Rectal smooth muscle tissue (tissue), 1 donor: ENCODE data around the gene CBLL2.

Experiments used
- H3K27ac ChIP-seq: one replicate; pipeline ENCODE4 v1.7.0; 2013; ENCODE audit warnings: low read depth, low read length, inconsistent platforms
- H3K27me3 ChIP-seq: one replicate; pipeline ENCODE4 v1.7.0; 2013; ENCODE audit warnings: low read length; ENCODE audit not compliant: control insufficient read depth, insufficient read depth
- H3K36me3 ChIP-seq: one replicate; pipeline ENCODE4 v1.7.0; 2013; ENCODE audit warnings: low read length; ENCODE audit not compliant: control insufficient read depth, insufficient read depth
- H3K4me1 ChIP-seq: one replicate; pipeline ENCODE4 v1.7.0; 2013; ENCODE audit warnings: low read length; ENCODE audit not compliant: control insufficient read depth, insufficient read depth
- H3K4me3 ChIP-seq: one replicate; pipeline ENCODE4 v1.7.0; 2013; ENCODE audit warnings: low read length
- H3K9ac ChIP-seq: one replicate; pipeline ENCODE4 v1.7.0; 2013; ENCODE audit warnings: low read length

CBLL2 gene

GRCh38 chrX:22300130-22300529, 27.4 kb downstream of the CBLL2 start:
- no peak overlapping the region for H3K9ac ChIP-seq
- H3K27me3 ChIP-seq = no peaks in the 10 kb centered on the region
- H3K4me1 ChIP-seq = no peaks in the 10 kb centered on the region
- H3K4me3 ChIP-seq = no peak overlapping the region
- no peaks in the 10 kb centered on the region for H3K36me3 ChIP-seq
- H3K27ac ChIP-seq = no peak overlapping the region

DNA sequence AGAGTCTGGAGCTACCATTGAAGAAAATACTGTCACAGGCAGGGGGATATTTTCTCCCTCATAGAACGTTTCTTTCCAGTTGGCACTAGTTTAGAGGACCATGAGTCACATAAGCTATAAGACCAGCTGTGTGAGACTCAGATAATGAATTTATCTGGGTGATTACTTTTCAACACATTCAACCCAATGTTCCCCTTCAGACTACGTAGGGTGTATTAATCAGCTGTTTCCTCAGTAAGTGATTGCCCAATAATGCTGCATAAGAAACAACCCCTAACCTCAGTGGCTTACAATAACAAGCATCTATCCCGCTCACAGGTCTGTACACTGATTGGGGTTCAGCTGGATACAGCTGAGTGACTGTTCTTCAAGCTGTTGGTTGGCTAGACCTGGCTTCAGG, 38.1 kb downstream of the CBLL2 start:
- H3K9ac ChIP-seq = no peak overlapping the region
- H3K4me3 ChIP-seq = no peak overlapping the region
- no peaks in the 10 kb centered on the region for H3K27me3 ChIP-seq
- no peaks in the 10 kb centered on the region for H3K36me3 ChIP-seq
- H3K27ac ChIP-seq = no peak overlapping the region
- no peaks in the 10 kb centered on the region for H3K4me1 ChIP-seq

GRCh38 chrX:22313766-22314165, 41.1 kb downstream of the CBLL2 start:
- Histone ChIP-seq H3K4me3 (no peak overlapping the region), H3K27me3 (no peaks in the 10 kb centered on the region), H3K36me3 (no peaks in the 10 kb centered on the region), H3K9ac (no peak overlapping the region), H3K4me1 (no peaks in the 10 kb centered on the region), H3K27ac (no peak overlapping the region)

DNA sequence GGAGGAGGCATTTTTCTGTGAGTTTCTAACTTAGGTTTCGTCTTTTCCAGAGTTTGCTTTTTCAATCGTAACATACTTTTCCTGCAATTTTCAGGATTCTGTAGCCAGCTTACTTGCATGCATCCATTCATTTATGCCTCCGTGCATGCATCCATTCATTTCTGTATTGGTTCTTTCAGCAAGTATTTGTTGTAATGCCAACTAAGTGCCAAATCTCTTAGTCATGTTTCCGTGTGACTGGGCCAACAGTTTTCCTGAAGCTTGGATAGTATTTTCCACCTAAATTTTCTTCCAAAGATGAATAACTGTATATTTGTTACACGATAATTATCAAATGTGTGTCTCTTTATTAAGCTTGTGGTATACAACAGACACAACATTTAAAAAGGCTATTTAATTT, 41.5 kb downstream of the CBLL2 start:
- Histone ChIP-seq H3K36me3 (no peaks in the 10 kb centered on the region), H3K27me3 (no peaks in the 10 kb centered on the region), H3K4me3 (no peak overlapping the region), H3K4me1 (no peaks in the 10 kb centered on the region), H3K27ac (no peak overlapping the region), H3K9ac (no peak overlapping the region)

DNA sequence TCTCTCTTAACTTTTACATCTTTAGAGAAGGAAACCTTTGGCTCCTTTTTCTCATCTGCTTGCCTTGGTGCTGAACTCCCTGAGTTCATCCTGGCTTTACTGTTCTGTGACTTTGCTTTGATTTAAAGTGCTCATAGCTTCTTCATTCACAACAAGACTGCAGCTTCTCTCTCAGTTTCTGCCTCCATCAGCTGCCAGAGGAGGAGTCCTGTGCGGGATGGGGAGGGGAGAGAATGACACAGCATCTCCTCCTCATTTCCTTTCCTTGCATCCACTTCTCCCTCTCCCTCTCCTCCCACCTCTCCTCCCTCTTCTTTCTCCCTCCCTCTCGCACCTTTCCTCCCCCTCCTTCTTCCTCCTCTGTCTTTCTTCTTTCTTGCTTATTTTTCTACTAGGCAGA, 42.0 kb downstream of the CBLL2 start:
- Histone ChIP-seq H3K36me3 (no peaks in the 10 kb centered on the region), H3K4me3 (no peak overlapping the region), H3K4me1 (no peaks in the 10 kb centered on the region), H3K9ac (no peak overlapping the region), H3K27me3 (no peaks in the 10 kb centered on the region), H3K27ac (no peak overlapping the region)

DNA sequence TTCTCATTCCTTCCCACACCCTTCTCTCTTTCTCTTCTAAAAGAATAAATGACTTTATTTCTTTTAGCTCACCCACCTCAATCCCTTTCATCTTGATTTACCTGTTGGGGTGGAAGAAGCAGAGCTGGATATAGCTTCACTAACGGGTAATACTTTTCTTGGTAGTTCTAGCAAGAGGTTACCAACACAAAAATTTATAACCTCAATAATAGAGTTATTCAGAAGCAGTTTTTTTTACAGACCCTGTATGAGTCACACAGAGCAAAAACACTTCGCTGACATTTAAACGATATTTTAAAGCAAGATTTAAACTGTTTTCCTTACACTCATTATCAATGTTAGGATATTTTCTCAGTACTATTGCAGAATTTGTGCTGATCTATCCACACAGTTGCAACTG, 42.4 kb downstream of the CBLL2 start:
- H3K27me3 ChIP-seq = no peaks in the 10 kb centered on the region
- H3K27ac ChIP-seq = no peak overlapping the region
- no peaks in the 10 kb centered on the region for H3K4me1 ChIP-seq
- no peaks in the 10 kb centered on the region for H3K36me3 ChIP-seq
- H3K4me3 ChIP-seq = no peak overlapping the region
- no peak overlapping the region for H3K9ac ChIP-seq

DNA sequence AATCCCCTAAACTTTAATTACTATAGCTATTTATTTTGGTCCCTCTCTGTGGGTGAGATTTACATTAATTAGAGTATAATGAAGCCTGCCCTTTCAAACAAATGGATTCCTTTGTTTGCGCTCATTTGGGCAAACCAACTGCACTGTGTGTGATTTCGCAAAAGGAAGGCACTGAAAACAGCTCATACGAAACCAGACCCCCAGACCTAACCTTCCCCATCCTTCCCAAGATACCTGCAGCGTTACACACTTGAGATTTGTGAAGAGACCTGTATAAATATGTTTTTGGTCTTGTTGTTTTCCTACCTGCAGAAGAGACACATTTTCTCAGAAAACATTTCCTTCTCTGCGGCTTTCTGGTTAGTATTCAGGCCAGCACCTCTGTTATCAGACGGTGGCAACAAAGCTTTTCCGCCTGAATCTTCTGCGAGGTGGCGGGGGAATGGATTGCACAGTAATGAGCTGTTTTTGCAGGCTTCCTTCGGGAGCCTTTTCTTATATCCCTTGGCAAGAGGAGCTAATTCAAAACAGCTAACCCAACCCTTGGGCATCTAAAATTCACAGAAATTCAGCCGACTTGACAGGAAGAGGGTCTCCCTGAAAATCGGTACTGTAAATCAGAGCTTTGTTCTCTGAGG, 47.6 kb downstream of the CBLL2 start:
- Histone ChIP-seq H3K36me3 (no peaks in the 10 kb centered on the region), H3K27me3 (no peaks in the 10 kb centered on the region), H3K4me3 (no peak overlapping the region), H3K4me1 (no peaks in the 10 kb centered on the region), H3K9ac (no peak overlapping the region), H3K27ac (no peak overlapping the region)

DNA sequence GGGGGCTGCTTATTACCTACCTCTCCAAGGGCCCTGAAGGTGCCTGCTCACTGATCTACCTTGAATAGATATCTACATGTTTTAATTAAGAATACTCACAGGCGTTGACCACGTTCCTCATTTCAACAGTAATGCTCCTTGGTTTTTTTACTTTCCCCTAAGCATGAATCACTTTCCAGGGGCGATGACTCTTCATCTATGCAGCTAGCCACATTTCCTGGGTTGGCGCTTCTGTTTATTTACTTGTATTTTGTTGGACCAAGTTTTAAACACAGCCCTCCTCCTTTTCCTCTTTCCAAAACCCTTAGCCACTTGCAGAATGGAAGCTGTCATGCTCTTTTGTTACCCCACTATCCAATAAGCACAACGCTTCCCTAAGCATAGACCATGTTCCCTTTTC, 50.8 kb downstream of the CBLL2 start:
- no peak overlapping the region for H3K4me3 ChIP-seq
- H3K27ac ChIP-seq = no peak overlapping the region
- no peaks in the 10 kb centered on the region for H3K4me1 ChIP-seq
- H3K36me3 ChIP-seq = no peaks in the 10 kb centered on the region
- no peak overlapping the region for H3K9ac ChIP-seq
- no peaks in the 10 kb centered on the region for H3K27me3 ChIP-seq
